ENCODE data around the gene UBE2F. TPM values are rescaled to one million over a fixed set of nuclear protein-coding genes. Genes with fewer than 3 reads are reported as not detected.

The UBE2F gene
- total RNA-seq, 1 donor from 2014 or later: 56.8 TPM

- TF ChIP-seq CTCF (conservative IDR thresholded peaks at IDR 0.05): no peak
- no peaks in the 10 kb centered on the region for H3K36me3 Mint-ChIP-seq (ENCODE audit: low read depth)
- DNase-seq (ENCODE audit: low read depth, low spot score): no peak
- H3K4me3 Mint-ChIP-seq: no peak overlapping the region
- peaks cover under 1% of the 10 kb centered on the region for H3K9me3 Mint-ChIP-seq
- H3K4me1 Mint-ChIP-seq: peaks cover 7% of the 10 kb centered on the region
- no peak overlapping the region for H3K27ac Mint-ChIP-seq (ENCODE audit: unreplicated experiment)
- H3K27me3 Mint-ChIP-seq (ENCODE audit: low read depth): peaks cover under 1% of the 10 kb centered on the region
Measured at GRCh38 chr2:237922641-237923361, 44.0 kb upstream of the UBE2F start.

GRCh38 chr2:237923481-237924163 is 43.2 kb upstream of the UBE2F start:
- Mint-ChIP-seq H3K4me1 (peaks cover 7% of the 10 kb centered on the region), H3K27ac (ENCODE audit: unreplicated experiment) (no peak overlapping the region), H3K36me3 (ENCODE audit: low read depth) (no peaks in the 10 kb centered on the region), H3K27me3 (ENCODE audit: low read depth) (peaks cover 2% of the 10 kb centered on the region), H3K4me3 (no peak overlapping the region), H3K9me3 (peaks cover 2% of the 10 kb centered on the region)
- peak; percentile 97 for TF ChIP-seq CTCF (conservative IDR thresholded peaks at IDR 0.05)
- DNase-seq (ENCODE audit: low read depth, low spot score): peak; percentile 85

GRCh38 chr2:237924164-237924534 is 42.7 kb upstream of the UBE2F start:
- no peak for DNase-seq (ENCODE audit: low read depth, low spot score)
- Mint-ChIP-seq H3K27ac (ENCODE audit: unreplicated experiment) (no peak overlapping the region), H3K4me3 (no peak overlapping the region), H3K9me3 (peaks cover 2% of the 10 kb centered on the region), H3K4me1 (peaks cover 7% of the 10 kb centered on the region), H3K27me3 (ENCODE audit: low read depth) (peaks cover 2% of the 10 kb centered on the region), H3K36me3 (ENCODE audit: low read depth) (no peaks in the 10 kb centered on the region)
- TF ChIP-seq CTCF (conservative IDR thresholded peaks at IDR 0.05): no peak

GRCh38 chr2:237927135-237927534 is 39.7 kb upstream of the UBE2F start:
- DNase-seq (ENCODE audit: low read depth, low spot score): no peak
- Mint-ChIP-seq H3K27ac (ENCODE audit: unreplicated experiment) (no peak overlapping the region), H3K4me1 (peaks cover 4% of the 10 kb centered on the region), H3K9me3 (peaks cover 7% of the 10 kb centered on the region), H3K4me3 (no peak overlapping the region), H3K27me3 (ENCODE audit: low read depth) (peaks cover 2% of the 10 kb centered on the region), H3K36me3 (ENCODE audit: low read depth) (no peaks in the 10 kb centered on the region)
- no peak for TF ChIP-seq CTCF (conservative IDR thresholded peaks at IDR 0.05)

GRCh38 chr2:237927986-237928385 is 38.8 kb upstream of the UBE2F start:
- peaks cover 2% of the 10 kb centered on the region for H3K27me3 Mint-ChIP-seq (ENCODE audit: low read depth)
- peaks cover 7% of the 10 kb centered on the region for H3K9me3 Mint-ChIP-seq
- no peak for TF ChIP-seq CTCF (conservative IDR thresholded peaks at IDR 0.05)
- H3K4me3 Mint-ChIP-seq: no peak overlapping the region
- no peaks in the 10 kb centered on the region for H3K36me3 Mint-ChIP-seq (ENCODE audit: low read depth)
- DNase-seq (ENCODE audit: low read depth, low spot score): no peak
- no peak overlapping the region for H3K27ac Mint-ChIP-seq (ENCODE audit: unreplicated experiment)
- H3K4me1 Mint-ChIP-seq: peaks cover 4% of the 10 kb centered on the region

All from neural crest cell (in vitro differentiated cells).